Neural cell (in vitro differentiated cells): ENCODE results near the gene PLCB1. TPM values are rescaled to one million over a fixed set of nuclear protein-coding genes. Genes with fewer than 3 reads are reported as not detected.
A peak's percentile ranks its signal among the peaks of the same experiment; 100 is the strongest.

ENCODE experiments used
- H2AFZ ChIP-seq: fragments of 200-600, 300-800 bp; sonication (generic), shearing (Covaris generic); 2 replicates; pipeline ENCODE4 v1.6.0; 2014; ENCODE audit warnings: low read depth, mild to moderate bottlenecking, antibody characterized with exemption, low read length, moderate library complexity
- H3F3A ChIP-seq: fragments of 200-600 bp; shearing (Covaris generic); 2 replicates; pipeline ENCODE4 v1.6.1; 2016; ENCODE audit warnings: mild to moderate bottlenecking, moderate library complexity, mixed read lengths, antibody characterized with exemption, low read length; ENCODE audit not compliant: insufficient read depth, poor library complexity, severe bottlenecking
- H3K27ac ChIP-seq: fragments of 200-600, 300-800 bp; sonication (generic), shearing (Covaris generic); 2 replicates; pipeline ENCODE4 v1.5.1; 2014; ENCODE audit warnings: mild to moderate bottlenecking, low read length, moderate library complexity
- H3K27me3 ChIP-seq: fragments of 300-800, 200-600 bp; sonication (generic), shearing (Covaris generic); 2 replicates; pipeline ENCODE4 v1.6.0; 2014; ENCODE audit warnings: mild to moderate bottlenecking, low read depth, low read length, moderate library complexity; ENCODE audit not compliant: insufficient read depth
- H3K36me3 ChIP-seq: fragments of 300-800, 200-600 bp; sonication (generic), shearing (Covaris generic); 2 replicates; pipeline ENCODE4 v1.5.1; 2014; ENCODE audit warnings: mild to moderate bottlenecking, antibody characterized with exemption, low read length, moderate library complexity; ENCODE audit not compliant: insufficient read depth
- H3K4me2 ChIP-seq: fragments of 300-800, 200-600 bp; sonication (generic), shearing (Covaris generic); 2 replicates; pipeline ENCODE4 v1.6.0; 2014; ENCODE audit warnings: mild to moderate bottlenecking, low read length
- H3K4me3 ChIP-seq: fragments of 300-800, 200-600 bp; sonication (generic), shearing (Covaris generic); 2 replicates; pipeline ENCODE4 v1.5.1; 2014; ENCODE audit warnings: mild to moderate bottlenecking, low read length, moderate library complexity
- H3K79me2 ChIP-seq: fragments of 200-600 bp; shearing (Covaris generic); replicated peaks from 2 replicates; pipeline ENCODE4 v1.6.0; 2014; ENCODE audit warnings: mild to moderate bottlenecking, low read length, moderate library complexity; ENCODE audit not compliant: insufficient read depth
- H3K9ac ChIP-seq: fragments of 300-800, 200-600 bp; sonication (generic), shearing (Covaris generic); 2 replicates; pipeline ENCODE4 v1.6.1; 2016; ENCODE audit warnings: mild to moderate bottlenecking, low read length, mixed read lengths
- H3K9me2 ChIP-seq: fragments of 200-600 bp; shearing (Covaris generic); 2 replicates; pipeline ENCODE4 v1.6.1; 2016; ENCODE audit warnings: mild to moderate bottlenecking, low read length, mixed read lengths; ENCODE audit not compliant: insufficient read depth
- H3K9me3 ChIP-seq: fragments of 200-600, 300-800 bp; sonication (generic), shearing (Covaris generic); 2 replicates; pipeline ENCODE4 v1.6.1; 2016; ENCODE audit warnings: mild to moderate bottlenecking, mixed run types, low read length, moderate library complexity, mixed read lengths
- H4K20me1 ChIP-seq: fragments of 200-600 bp; shearing (Covaris generic); 2 replicates; pipeline ENCODE4 v1.6.1; 2016; ENCODE audit warnings: mild to moderate bottlenecking, mixed run types; ENCODE audit not compliant: insufficient read depth
- EP300 ChIP-seq: fragments of 450-650 bp; conservative IDR thresholded peaks from 2 replicates; pipeline ENCODE4 v1.6.1; 2014; ENCODE audit warnings: antibody characterized with exemption, mild to moderate bottlenecking, moderate library complexity; ENCODE audit not compliant: poor library complexity, severe bottlenecking
- EZH2 ChIP-seq: fragments of 200-600, 300-800 bp; shearing (Covaris generic), sonication (generic); IDR thresholded peaks from 2 replicates; pipeline ENCODE4 v1.6.1; 2014; ENCODE audit warnings: antibody characterized with exemption, low read length, borderline replicate concordance, mild to moderate bottlenecking; ENCODE audit not compliant: insufficient read depth, poor library complexity, severe bottlenecking
- MXI1 ChIP-seq: fragments of 450-650 bp; conservative IDR thresholded peaks from 2 replicates; pipeline ENCODE4 v1.6.1; 2014; ENCODE audit warnings: antibody characterized with exemption, mild to moderate bottlenecking; ENCODE audit not compliant: poor library complexity, severe bottlenecking
- POLR2AphosphoS5 ChIP-seq: IDR thresholded peaks from 2 replicates; pipeline ENCODE4 v1.6.1; 2012
- RAD21 ChIP-seq: fragments of 450-650 bp; conservative IDR thresholded peaks from 2 replicates; pipeline ENCODE4 v1.6.1; 2014; ENCODE audit warnings: antibody characterized with exemption, mild to moderate bottlenecking, moderate library complexity
- SMC3 ChIP-seq: fragments of 450-650 bp; conservative IDR thresholded peaks from 2 replicates; pipeline ENCODE4 v1.6.1; 2014; ENCODE audit warnings: antibody characterized with exemption, mild to moderate bottlenecking, moderate library complexity; ENCODE audit not compliant: poor library complexity
- TAF1 ChIP-seq: IDR thresholded peaks from 2 replicates; pipeline ENCODE4 v1.6.1; 2012; ENCODE audit warnings: low read depth
- polyA plus RNA-seq: library from polyadenylated mRNA; depleted of rRNA; stranded (reverse); fragments of >200 nt; gene quantifications from 2 replicates; pipeline ENCODE4 v1.2.3, GENCODE V29; 2014
- TF ChIP-seq, protein P1 (sequence below): IDR thresholded peaks from 2 replicates; pipeline ENCODE4 v1.6.1; 2012; ENCODE audit warnings: borderline replicate concordance
- TF ChIP-seq, protein P2 (sequence below): fragments of 450-650 bp; IDR thresholded peaks from 2 replicates; pipeline ENCODE4 v1.5.1; 2014; ENCODE audit warnings: antibody characterized with exemption, mild to moderate bottlenecking, moderate library complexity; ENCODE audit not compliant: poor library complexity, severe bottlenecking

The PLCB1 gene
- polyA plus RNA-seq, 1 donor from 2014 or later, result 11.4 TPM

DNA sequence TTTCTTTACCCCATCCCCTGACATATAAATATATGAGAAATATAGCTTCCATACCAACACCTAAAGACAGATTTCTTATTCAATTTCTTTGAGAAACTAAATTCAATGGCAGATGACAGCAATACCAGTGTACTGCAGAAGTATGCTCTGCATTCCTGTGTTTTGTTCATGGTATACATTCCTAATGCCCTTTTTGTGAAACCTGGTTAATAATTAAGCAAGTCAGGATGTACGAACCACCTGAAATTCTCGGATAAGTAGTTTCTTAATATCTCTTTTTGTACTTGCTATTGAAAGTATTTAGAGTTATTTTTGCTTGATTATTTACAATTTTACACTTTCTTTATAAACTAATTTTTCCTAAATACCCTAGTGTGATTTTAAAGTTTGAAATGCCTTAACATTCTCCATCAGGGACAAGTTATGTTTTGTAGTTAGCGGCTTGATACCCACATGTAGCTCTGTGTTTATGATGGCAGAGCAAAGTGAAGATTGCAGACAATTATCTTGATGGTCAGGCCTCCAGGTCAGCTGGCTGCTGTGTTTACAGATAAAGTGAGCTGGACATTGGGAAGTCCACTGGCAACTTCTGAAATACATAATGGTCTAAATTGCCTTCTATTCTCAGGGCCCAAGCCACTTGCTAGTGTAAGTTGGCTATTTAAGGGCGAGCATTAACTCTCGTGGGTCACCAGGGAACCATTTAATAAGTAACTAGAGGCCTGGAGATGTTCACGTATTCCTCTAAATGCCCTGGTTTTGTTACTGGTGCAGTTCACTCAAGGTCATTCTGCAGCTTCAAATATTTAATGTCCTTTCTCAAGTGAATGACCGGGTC lies 58.2 kb downstream of the PLCB1 start:
- H3K4me2 ChIP-seq, result no peak overlapping the region
- H2AFZ ChIP-seq, result no peak overlapping the region
- H3K4me3 ChIP-seq, result no peak overlapping the region
- no peaks in the 10 kb centered on the region for H3F3A ChIP-seq
- TF ChIP-seq EZH2 (no peak), POLR2AphosphoS5 (peak; percentile 33)
- TF ChIP-seq, protein P1, sequence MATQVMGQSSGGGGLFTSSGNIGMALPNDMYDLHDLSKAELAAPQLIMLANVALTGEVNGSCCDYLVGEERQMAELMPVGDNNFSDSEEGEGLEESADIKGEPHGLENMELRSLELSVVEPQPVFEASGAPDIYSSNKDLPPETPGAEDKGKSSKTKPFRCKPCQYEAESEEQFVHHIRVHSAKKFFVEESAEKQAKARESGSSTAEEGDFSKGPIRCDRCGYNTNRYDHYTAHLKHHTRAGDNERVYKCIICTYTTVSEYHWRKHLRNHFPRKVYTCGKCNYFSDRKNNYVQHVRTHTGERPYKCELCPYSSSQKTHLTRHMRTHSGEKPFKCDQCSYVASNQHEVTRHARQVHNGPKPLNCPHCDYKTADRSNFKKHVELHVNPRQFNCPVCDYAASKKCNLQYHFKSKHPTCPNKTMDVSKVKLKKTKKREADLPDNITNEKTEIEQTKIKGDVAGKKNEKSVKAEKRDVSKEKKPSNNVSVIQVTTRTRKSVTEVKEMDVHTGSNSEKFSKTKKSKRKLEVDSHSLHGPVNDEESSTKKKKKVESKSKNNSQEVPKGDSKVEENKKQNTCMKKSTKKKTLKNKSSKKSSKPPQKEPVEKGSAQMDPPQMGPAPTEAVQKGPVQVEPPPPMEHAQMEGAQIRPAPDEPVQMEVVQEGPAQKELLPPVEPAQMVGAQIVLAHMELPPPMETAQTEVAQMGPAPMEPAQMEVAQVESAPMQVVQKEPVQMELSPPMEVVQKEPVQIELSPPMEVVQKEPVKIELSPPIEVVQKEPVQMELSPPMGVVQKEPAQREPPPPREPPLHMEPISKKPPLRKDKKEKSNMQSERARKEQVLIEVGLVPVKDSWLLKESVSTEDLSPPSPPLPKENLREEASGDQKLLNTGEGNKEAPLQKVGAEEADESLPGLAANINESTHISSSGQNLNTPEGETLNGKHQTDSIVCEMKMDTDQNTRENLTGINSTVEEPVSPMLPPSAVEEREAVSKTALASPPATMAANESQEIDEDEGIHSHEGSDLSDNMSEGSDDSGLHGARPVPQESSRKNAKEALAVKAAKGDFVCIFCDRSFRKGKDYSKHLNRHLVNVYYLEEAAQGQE, result no peak
- no peak overlapping the region for H3K9ac ChIP-seq
- no peaks in the 10 kb centered on the region for H3K9me3 ChIP-seq
- H3K27ac ChIP-seq, result no peak overlapping the region
- H3K27me3 ChIP-seq, result no peaks in the 10 kb centered on the region
- no peaks in the 10 kb centered on the region for H3K79me2 ChIP-seq
- H3K36me3 ChIP-seq, result no peaks in the 10 kb centered on the region
- H4K20me1 ChIP-seq, result no peaks in the 10 kb centered on the region
- no peaks in the 10 kb centered on the region for H3K9me2 ChIP-seq

- H3K79me2 ChIP-seq, result no peaks in the 10 kb centered on the region
- H3K27me3 ChIP-seq, result no peaks in the 10 kb centered on the region
- H2AFZ ChIP-seq, result no peak overlapping the region
- no peaks in the 10 kb centered on the region for H4K20me1 ChIP-seq
- TF ChIP-seq EP300 (no peak), TAF1 (no peak), RAD21 (no peak), SMC3 (no peak), EZH2 (no peak), POLR2AphosphoS5 (no peak), MXI1 (no peak)
- TF ChIP-seq, protein P1, result no peak
- TF ChIP-seq, protein P2, sequence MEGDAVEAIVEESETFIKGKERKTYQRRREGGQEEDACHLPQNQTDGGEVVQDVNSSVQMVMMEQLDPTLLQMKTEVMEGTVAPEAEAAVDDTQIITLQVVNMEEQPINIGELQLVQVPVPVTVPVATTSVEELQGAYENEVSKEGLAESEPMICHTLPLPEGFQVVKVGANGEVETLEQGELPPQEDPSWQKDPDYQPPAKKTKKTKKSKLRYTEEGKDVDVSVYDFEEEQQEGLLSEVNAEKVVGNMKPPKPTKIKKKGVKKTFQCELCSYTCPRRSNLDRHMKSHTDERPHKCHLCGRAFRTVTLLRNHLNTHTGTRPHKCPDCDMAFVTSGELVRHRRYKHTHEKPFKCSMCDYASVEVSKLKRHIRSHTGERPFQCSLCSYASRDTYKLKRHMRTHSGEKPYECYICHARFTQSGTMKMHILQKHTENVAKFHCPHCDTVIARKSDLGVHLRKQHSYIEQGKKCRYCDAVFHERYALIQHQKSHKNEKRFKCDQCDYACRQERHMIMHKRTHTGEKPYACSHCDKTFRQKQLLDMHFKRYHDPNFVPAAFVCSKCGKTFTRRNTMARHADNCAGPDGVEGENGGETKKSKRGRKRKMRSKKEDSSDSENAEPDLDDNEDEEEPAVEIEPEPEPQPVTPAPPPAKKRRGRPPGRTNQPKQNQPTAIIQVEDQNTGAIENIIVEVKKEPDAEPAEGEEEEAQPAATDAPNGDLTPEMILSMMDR, result no peak
- no peaks in the 10 kb centered on the region for H3K9me3 ChIP-seq
- no peaks in the 10 kb centered on the region for H3K36me3 ChIP-seq
- H3F3A ChIP-seq, result no peaks in the 10 kb centered on the region
- no peak overlapping the region for H3K9ac ChIP-seq
- H3K4me2 ChIP-seq, result no peak overlapping the region
- H3K9me2 ChIP-seq, result no peaks in the 10 kb centered on the region
- no peak overlapping the region for H3K27ac ChIP-seq
- H3K4me3 ChIP-seq, result no peak overlapping the region
Observed at GRCh38 chr20:8194721-8195120, 62.7 kb downstream of the PLCB1 start.
